HG03159 (cell line): ENCODE data around the gene MYZAP.

Experiments used
- ATAC-seq: cut with Tn5 transposase; IDR thresholded peaks from one replicate; pipeline ENCODE4 v1.9.1; 2021; ENCODE audit warnings: mild to moderate bottlenecking, moderate library complexity; ENCODE audit not compliant: unreplicated experiment

MYZAP gene, protein sequence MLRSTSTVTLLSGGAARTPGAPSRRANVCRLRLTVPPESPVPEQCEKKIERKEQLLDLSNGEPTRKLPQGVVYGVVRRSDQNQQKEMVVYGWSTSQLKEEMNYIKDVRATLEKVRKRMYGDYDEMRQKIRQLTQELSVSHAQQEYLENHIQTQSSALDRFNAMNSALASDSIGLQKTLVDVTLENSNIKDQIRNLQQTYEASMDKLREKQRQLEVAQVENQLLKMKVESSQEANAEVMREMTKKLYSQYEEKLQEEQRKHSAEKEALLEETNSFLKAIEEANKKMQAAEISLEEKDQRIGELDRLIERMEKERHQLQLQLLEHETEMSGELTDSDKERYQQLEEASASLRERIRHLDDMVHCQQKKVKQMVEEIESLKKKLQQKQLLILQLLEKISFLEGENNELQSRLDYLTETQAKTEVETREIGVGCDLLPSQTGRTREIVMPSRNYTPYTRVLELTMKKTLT

DNA sequence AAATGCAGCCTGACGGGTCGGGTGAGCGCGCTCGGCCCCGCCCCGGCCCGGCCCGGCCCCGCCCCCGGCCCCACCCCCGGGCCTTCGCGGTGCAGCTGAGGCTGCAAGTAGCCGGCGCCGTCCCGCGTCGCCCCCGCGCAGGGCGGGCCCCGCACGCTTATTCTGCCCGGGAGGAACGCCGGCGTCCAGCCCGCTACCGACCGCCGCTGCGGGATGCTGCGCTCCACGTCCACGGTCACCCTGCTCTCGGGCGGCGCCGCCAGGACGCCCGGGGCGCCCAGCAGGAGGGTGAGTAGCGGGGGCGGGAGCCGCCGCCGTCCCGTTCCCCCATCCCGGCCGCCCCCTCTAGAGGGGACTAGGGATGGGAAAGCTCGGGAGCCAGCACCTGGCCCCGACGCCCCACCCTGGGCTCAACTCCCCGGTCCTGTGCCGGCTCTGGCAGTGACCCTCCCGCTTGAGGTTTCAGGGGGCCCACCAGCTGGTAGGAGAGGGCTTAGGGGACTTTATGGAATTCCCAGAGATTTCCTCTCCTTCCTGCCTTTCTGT is at the start of gene MYZAP:
MYZAP (plus strand) TSS at position 83 of the 546 bp plus-strand sequence; CDS start at position 214, 131 bp downstream.
- no peak for ATAC-seq

DNA sequence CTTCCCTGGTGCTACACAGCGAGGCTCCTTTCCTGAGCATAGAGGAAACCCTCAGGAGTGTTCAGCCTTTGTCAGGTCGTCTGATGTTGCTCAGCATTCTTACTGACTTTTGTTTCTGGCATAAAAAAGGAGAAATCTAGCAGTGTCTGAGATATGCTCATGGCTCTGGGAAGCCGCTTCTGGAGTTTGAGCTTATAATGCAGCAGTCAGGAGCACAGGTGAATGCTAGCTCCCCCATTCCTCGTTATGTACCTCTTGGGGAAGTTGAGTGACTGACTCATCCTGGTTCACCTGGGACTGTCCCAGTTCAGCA is 49.2 kb upstream of the MYZAP start:
- no peak for ATAC-seq

DNA sequence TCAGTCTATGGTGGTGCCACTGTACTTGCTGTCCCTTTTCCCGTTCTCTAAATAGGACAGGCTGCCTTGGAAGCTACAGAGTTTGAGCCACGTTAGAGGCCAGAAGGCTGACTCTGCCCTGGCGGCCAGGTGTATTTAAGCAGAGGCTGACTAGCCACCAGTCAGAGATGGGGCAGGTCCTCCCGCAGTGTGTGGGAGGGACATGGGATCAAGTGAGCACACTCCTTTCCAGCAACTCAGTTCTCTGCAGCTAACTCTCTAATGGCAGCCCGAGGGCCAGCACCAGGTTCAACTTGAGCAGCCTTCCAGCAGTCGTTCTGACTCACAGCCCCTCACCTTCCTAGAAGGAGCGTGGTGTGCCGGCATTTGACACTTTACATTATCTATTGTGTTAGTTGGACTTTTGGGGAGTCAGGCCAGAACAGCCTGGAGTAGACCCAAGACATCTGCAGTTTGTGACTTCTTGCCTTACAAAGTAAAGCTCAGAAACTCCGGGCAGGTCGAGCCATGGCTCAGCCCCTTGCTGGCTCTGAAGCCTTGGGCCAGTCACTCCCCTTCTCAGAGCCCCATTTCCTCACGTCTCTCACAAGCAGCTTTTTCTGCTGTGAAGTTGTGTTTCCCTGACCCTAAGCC is 46.7 kb upstream of the MYZAP start:
- no peak for ATAC-seq

- ATAC-seq, result no peak
These were observed 45.7 kb upstream of the MYZAP start for GRCh38 chr15:57545995-57546394.

- no peak for ATAC-seq
These were observed 44.4 kb upstream of the MYZAP start for GRCh38 chr15:57547243-57547755.

DNA sequence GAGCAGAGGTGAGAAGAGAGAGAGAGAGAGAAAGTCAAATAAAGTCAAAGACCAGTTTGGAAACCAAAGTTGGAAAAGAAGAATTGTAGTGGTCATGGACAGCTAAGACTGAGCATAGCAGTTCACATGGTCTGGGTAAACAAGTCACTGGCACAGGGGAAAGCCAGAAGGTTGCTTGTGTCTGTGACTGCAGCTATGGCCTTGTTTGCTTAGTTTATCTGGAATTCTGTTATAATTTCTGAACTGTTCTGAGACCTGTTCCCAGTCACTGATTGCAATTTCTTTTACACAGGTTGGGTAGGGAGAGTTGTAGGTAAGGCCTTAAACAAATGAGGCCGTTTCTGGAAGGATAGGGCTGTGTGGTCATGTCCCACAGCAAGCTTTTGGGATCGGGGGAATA is 43.4 kb upstream of the MYZAP start:
- no peak for ATAC-seq

- ATAC-seq, result no peak
These were observed 42.9 kb upstream of the MYZAP start for GRCh38 chr15:57548835-57549234.

- no peak for ATAC-seq
These were observed 41.8 kb upstream of the MYZAP start for GRCh38 chr15:57549935-57550334.

DNA sequence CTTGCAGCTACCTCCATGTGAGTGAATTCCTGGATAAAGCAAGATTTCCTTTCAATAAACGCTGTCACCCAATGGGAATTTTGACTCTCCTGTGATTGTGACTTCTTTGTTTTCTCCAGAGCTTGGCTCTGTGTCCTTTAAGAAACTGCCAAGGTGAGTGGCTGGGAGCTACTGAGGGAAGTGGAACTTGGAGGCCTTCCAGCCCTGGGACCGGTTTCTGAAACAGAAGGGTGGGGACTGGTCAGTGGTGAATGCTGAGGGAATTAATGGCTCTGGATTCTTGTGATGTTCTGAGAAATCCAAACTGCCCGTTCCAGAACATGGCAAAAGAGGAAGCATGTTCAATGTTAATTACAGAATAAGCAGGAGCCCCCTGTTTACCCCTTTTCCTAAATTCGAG is 41.1 kb upstream of the MYZAP start:
- no peak for ATAC-seq

DNA sequence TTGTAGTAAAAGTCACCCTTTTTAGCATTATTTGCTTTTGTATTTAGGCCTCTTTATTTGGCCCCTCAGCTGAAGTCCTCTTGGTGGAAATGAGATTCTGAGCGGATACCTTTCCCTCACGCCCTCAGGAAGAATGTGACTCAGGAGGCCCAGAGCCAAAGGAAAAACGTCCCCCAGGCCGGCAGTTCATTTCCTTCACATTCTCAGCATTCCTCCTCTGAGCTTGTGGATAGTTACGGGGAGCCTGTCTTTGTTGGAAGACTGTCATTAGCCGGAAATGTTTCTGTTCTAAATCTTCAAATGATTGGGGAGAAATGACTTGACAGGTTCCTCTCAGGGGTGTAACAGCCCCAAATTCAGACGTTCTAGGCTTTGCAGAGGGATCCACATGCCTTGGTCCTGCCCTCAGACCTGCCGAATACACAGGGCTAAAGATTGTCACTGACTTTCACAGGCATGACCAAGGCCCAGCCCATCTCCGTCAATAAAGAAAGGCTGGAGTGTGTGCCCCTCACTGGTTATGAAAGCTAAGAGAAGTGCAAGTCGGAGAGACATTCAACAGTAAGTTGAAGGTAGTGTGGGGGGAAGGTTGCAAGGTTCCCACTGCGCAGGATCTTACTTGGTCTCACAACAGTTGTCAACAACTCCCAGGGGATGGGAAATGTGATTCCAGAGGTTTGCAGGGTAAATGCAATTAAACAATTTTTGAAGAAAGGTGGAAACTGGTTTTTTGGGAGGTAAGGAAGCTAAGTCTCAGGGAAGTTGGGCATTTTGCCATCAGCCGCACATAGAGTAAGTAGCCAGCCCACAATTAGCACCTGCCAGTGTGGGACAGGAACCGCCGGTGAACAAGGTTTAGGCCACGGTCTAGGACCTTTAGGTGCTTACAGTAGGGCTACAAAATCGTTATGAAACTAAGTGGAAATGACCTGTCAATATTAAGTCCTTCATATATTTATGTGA is 39.7 kb upstream of the MYZAP start:
- ATAC-seq, result no peak

DNA sequence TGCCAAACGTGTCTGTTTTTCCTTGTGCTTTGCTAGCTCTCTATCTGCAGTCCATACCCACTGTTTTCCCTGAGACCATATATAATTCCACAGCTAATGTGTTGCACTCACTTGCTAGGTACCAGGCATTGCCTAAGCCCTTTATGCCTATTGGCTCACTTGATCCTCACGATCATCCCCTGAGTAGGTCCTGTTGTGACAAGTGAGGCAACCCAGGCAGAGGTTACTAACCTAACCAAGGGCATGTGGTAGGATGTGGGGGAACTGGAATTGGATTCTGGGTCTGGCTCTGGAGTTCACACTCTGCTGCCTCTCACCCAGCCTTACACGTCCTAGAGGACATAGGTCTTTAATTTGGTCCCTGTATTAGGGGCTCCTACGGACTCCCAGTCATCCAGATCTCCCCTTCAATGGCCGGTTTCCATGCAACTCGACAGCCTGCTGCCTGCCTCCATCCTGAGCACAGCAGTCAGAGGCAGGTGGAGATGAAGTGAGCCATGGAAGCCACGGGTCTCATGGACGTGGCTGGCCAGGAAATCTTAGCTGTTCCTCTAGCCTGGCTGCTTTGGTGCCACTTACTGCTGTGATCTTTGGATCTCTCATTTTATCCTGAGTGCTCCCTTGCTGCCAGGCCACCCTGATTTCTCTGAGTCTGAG is 38.9 kb upstream of the MYZAP start:
- ATAC-seq, result no peak

GRCh38 chr15:57553526-57553925 is 38.2 kb upstream of the MYZAP start:
- no peak for ATAC-seq

DNA sequence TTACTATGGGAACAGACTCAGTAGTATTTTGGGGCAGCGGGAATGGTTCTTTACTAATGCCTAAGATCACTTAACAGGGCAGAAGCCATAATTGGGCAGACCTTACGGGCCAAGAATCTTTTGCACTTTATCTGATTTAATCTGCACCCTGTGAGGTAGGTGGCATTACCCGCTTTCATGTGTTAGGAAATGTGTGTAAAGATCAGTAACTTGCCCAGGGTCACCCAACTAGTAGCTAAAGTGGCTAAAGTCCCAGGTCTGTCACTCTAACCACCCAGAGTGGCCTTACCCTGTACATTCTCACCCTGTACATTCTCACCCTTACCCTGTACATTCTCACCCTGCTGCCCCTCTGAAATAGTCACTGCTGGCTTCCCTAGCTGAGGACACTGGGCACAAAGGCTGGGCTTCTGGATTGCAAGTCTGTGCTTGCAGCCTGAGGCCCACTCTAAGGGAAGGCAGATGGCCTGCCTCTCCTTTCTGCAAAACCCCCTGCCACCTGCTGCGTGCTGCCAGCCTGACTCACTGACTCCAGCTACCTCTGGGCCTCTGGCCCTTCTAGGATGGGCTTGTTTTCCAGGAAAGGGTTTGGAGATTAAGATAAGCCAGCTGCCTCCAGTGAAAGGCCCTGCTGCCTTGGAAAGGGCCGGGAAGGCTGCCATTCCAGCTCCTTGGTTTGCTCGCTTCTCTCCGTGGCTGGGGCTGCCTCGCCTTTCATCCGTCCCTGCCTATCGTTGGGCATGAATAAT is 37.5 kb upstream of the MYZAP start:
- no peak for ATAC-seq

- no peak for ATAC-seq
These were observed 36.9 kb upstream of the MYZAP start for GRCh38 chr15:57554812-57555179.

DNA sequence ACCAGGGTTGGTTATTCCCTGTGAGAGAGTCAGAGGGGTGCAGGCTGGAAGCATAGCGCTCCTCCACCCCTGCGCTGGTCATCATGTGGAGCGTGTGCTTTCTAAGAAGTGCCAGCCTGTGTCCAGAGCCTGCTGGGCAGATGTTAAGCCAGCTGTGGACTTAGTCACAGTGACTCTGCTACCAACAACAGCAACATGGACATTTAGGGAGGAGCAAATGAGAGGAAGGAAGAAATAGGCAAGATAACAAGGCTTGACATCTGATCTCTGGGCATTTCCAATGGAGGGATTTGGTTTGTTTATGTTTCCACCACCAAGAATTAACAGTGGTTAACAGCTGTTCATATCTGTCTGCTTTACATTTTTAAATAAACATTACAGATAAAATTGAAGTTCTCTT is 36.4 kb upstream of the MYZAP start:
- ATAC-seq, result no peak

GRCh38 chr15:57556040-57556439 is 35.7 kb upstream of the MYZAP start:
- ATAC-seq, result no peak

- no peak for ATAC-seq
These were observed 34.4 kb upstream of the MYZAP start for GRCh38 chr15:57557267-57557666.

DNA sequence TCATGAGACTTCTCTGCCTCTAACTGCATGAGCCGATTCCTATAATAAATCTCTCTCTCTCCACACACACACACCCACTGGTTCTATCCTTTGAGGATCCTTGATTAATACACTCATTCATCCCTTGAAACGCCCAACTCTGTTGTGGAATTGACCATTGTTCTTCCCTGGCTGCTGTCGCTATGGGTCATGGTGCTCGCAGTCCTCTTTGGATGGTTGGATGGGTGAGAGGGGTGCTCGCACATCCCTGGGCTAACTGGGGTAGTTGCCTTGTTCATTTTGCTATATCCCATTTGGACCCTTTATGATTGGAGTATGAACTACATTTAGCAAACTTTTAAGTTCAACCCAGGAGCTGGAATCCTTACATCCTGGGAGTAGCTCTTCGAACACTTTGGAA is 33.9 kb upstream of the MYZAP start:
- no peak for ATAC-seq

- no peak for ATAC-seq
These were observed 31.8 kb upstream of the MYZAP start for GRCh38 chr15:57559875-57560274.
